ENCODE measurements around the gene HSP90AB1. TPM values are rescaled to one million over a fixed set of nuclear protein-coding genes. Genes with fewer than 3 reads are reported as not detected.

The HSP90AB1 gene
- polyA plus RNA-seq, 1 of the 3 experiments (the other 2 are of a cell fraction) = 843 TPM

GRCh38 chr6:44243345-44243744 lies 3.6 kb upstream of the HSP90AB1 start:
- no peak for DNase-seq
- Histone ChIP-seq H3K9me3 (no peaks in the 10 kb centered on the region), H3K9me2 (no peaks in the 10 kb centered on the region), H3K27ac (ENCODE audit: low read depth in 2 of 2, low read length in 1 of 2) (no peak overlapping the region), H3F3A (replicated peaks; ENCODE audit: insufficient read depth) (peaks cover 5% of the 10 kb centered on the region), H3K27me3 (ENCODE audit: insufficient read depth) (no peaks in the 10 kb centered on the region), H3K36me3 (replicated peaks in 1 of 2; ENCODE audit: control insufficient read depth in 1 of 2, insufficient read depth in 2 of 2, low read length in 1 of 2) (peaks cover 0 to 5% of the 10 kb centered on the region in 2 experiments), H3K9ac (no peak overlapping the region), H4K20me1 (ENCODE audit: insufficient read depth) (peaks cover 14% of the 10 kb centered on the region), H3K4me3 (ENCODE audit: low read depth in 2 of 2, low read length in 1 of 2) (no peak overlapping the region), H2AFZ (ENCODE audit: low read depth) (no peak overlapping the region), H3K79me2 (ENCODE audit: insufficient read depth) (peaks cover 16% of the 10 kb centered on the region), H3K4me1 (ENCODE audit: control insufficient read depth in 1 of 2, insufficient read depth in 2 of 2, low read depth in 1 of 2, low read length in 1 of 2) (peaks cover 0 to 10% of the 10 kb centered on the region in 2 experiments; a peak in 2 of 4 replicates), H3K4me2 (no peak overlapping the region)
- ChIA-PET POLR2A (no interaction called here), CTCF (interaction anchor here (0.7 to 8.4 kb wide), 5 partner anchors 8 to 95 kb away, joined by 4 to 115 read pairs (median 62); partner anchors contain the start of genes SLC29A1 and SLC35B2)
- TF ChIP-seq POLR2AphosphoS5 (IDR thresholded peaks at IDR 0.05; ENCODE audit: low read depth, low read length) (no peak), MXI1 (IDR thresholded peaks at IDR 0.05; ENCODE audit: low read depth, low read length) (no peak), CHD2 (IDR thresholded peaks at IDR 0.05; ENCODE audit: low read length, partially characterized antibody) (no peak), FOXM1 (IDR thresholded peaks at IDR 0.05; ENCODE audit: low read depth) (no peak), USF1 (IDR thresholded peaks at IDR 0.05; ENCODE audit: borderline replicate concordance, low read depth) (no peak), SMC3 (IDR thresholded peaks at IDR 0.05; ENCODE audit: low read depth, low read length) (no peak), RFX5 (IDR thresholded peaks at IDR 0.05; ENCODE audit: low read length) (no peak), EP300 (IDR thresholded peaks at IDR 0.05; ENCODE audit: borderline replicate concordance in 1 of 2, low read depth in 1 of 2, low read length in 1 of 2) (no peak), GABPA (IDR thresholded peaks at IDR 0.05; ENCODE audit: low read depth) (no peak), RAD21 (IDR thresholded peaks at IDR 0.05; ENCODE audit: low read length) (no peak), JUND (IDR thresholded peaks at IDR 0.05) (no peak), FOSL2 (IDR thresholded peaks at IDR 0.05; ENCODE audit: borderline replicate concordance, low read depth) (no peak), RCOR1 (IDR thresholded peaks at IDR 0.05; ENCODE audit: low read length) (no peak), GATA2 (CRISPR knock-in tag; IDR thresholded peaks at IDR 0.05) (no peak), REST (IDR thresholded peaks at IDR 0.05; ENCODE audit: low read depth, low read length) (no peak), IRF3 (IDR thresholded peaks at IDR 0.05; ENCODE audit: low read depth, low read length) (no peak), NRF1 (IDR thresholded peaks at IDR 0.05; ENCODE audit: low read depth, low read length) (no peak), EZH2phosphoT487 (IDR thresholded peaks at IDR 0.05; ENCODE audit: borderline replicate concordance, low read depth) (no peak), RXRA (IDR thresholded peaks at IDR 0.05; ENCODE audit: borderline replicate concordance, low read depth) (no peak)
- WGBS (ENCODE audit: low lambda C conversion rate) = 91% methylated on average over 7 of the region's 7 CpGs

Data from SK-N-SH (cell line).